ENCODE results near the gene RHOBTB3. TPM values are rescaled to one million over a fixed set of nuclear protein-coding genes. Genes with fewer than 3 reads are reported as not detected.
"Not testable (repeated sequence)": the region's sequence is repeated elsewhere in the genome, so short reads cannot be mapped to it uniquely, and the experiment has no call there.

The RHOBTB3 gene
- polyA plus RNA-seq, 4 donors: 72.5 to 80.2 (median 78.4) TPM

GRCh38 chr5:95836544-95836943 is 105.4 kb downstream of the RHOBTB3 start:
- no peak for DNase-seq (ENCODE audit: low read depth in 4 of 4, low spot score in 3 of 4)

DNA sequence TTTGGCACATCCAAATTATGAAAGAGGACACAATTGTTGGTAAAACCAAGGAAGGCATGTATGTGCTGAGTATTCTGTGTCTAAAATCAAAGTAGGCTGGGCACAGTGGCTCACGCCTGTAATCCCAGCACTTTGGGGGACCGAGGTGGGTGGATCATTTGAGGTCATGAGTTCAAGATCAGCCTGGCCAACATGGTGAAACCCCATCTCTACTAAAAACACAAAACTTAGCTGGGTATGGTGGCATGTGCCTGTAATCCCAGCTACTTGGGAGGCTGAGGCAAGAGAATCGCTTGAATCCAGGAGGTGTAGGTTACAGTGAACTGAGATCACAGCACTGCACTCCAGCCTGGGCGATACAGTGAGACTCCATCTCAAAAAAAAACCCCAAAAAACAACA is 105.8 kb downstream of the RHOBTB3 start:
- not testable (repeated sequence) for DNase-seq (ENCODE audit: low read depth in 4 of 4, low spot score in 3 of 4)

GRCh38 chr5:95837492-95837891 is 106.4 kb downstream of the RHOBTB3 start:
- DNase-seq (ENCODE audit: low read depth in 4 of 4, low spot score in 3 of 4): no peak

DNA sequence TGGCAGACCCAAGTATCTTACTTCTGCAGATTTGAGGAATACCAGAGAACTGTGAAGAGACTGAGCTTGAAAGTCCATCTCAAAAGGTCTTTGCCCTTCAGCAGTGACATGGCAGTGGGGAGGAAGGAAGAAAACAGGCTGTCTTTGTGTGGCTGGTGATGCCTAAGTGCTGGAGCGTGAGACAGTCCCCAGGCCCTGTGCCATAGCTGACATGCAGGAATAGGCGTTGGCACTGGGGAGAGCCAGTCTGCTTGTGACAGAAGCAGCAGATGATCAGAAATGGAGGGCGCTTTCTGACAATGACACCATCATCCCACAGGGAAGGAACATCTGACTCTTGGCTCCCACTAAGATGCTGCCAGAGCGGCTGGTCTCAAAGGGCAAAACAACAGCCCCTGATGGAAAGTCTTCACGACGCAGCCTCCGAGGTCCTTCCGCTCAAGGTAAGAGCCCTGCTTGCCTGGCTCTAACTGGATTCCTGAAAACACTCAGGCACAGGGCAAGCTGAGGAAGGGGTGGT is 106.9 kb downstream of the RHOBTB3 start:
- DNase-seq (ENCODE audit: low read depth in 4 of 4, low spot score in 3 of 4): no peak

DNA sequence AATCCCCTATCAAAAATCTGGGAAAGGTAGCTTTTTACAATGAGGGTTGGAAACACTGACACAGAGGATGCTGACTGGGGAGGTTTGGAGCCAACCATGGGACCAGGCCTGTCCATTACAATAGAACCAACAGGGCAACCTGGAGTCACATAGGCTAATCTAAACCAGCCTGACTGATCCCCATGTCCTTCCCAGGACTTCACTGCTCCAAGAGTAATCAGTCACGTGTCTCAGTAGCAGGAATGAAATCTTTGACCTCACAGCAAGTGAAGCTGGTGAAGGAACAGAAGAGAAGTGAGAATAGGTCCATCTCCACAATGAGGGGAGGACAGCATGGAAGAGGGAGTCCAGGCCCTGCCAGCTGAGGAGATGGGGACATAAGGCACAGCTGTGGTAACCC is 107.4 kb downstream of the RHOBTB3 start:
- no peak for DNase-seq (ENCODE audit: low read depth in 4 of 4, low spot score in 3 of 4)

DNA sequence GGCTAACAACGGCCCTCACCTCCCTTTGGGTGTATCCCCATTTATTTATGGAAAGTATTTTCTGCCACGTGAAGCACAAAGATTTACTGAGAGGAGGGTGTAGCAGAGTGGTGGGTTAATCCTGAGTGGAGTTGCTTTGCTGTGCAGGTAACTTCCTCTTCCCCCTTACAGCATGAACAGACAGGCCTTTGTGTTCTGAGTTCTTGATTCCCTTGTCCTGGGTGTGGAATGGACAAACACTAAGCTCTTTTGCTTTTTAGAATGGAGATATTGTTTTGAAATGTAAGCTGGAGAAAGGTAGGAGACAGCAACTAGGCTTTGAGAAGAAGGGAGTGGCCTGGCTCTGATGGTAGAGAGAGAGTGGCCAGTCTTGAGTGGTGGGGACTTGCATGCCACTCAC is 108.5 kb downstream of the RHOBTB3 start:
- no peak for DNase-seq (ENCODE audit: low read depth in 4 of 4, low spot score in 3 of 4)

DNA sequence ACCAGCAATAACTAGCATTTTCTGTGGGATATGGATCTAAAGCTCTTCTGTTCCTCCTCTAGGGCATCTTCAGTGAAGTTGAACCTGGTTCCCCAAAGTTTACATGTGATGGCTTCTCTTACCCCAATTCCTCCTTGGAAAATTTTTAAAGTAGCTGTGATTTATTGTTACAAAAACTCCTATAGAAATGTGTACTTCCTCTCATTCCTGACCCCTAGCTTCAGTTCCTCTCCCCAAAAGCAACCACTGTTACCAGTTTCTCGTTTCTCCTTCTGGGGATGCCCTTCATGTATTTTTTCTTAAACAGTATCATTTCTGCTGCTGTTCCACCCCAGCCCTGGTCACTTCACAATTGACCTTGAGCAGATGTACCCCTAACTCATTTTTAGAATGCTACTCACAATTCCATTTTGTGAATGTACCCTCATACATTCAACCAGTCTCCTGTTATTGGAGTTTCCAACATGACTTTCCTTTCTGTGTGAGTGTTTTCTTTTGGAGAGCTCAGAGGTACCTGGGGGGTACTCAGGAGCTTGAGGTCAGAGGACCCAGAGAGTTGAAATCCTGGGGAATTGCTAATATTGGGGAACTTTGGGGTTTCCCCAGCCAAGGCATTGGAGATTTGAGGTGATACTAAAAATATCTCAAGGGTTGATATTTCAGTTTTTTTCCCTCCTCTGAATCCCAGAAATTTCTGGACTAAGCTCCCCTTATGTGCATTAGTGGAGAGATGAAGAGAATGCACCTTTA is 110.0 kb downstream of the RHOBTB3 start:
- no peak for DNase-seq (ENCODE audit: low read depth in 4 of 4, low spot score in 3 of 4)

- DNase-seq (ENCODE audit: low read depth in 4 of 4, low spot score in 3 of 4): no peak
Observed at GRCh38 chr5:95841914-95842812, 111.0 kb downstream of the RHOBTB3 start.

DNA sequence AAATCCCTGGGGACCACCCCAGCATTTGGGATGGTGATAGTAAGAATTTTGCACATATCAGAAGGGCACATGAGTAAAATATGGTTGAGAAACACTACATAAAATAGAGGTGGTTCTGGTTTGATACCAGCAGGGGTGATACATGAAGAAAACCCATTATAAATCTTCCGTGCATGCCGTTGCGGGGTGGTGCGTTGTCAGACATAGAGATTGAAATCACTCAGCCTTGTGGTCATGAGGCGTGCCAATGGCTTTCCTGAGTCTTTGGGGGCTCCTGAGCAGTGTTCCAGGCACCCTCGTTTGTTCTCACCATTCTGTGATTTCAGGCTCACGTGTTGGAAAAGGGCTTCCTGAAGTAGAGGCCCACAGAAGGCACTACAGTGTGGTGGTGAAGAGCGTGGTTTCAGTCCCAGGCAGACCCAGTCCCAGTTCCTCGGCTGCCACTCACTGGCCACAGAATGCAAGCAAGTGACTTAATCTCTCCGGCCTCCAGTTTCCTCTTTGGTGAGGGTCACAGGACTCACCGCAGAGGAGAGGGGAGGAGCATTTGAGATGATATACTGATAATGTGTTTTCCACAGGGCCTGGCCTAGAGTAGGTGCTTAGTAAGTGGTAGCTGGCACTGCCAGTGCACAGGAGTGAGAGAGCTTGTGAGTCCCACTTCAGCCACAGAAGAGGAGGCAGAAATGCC is 111.9 kb downstream of the RHOBTB3 start:
- no peak for DNase-seq (ENCODE audit: low read depth in 4 of 4, low spot score in 3 of 4)

- no peak for DNase-seq (ENCODE audit: low read depth in 4 of 4, low spot score in 3 of 4)
Observed at GRCh38 chr5:95843733-95844223, 112.6 kb downstream of the RHOBTB3 start.

- DNase-seq (ENCODE audit: low read depth in 4 of 4, low spot score in 3 of 4): no peak
Observed at GRCh38 chr5:95845391-95845790, 114.3 kb downstream of the RHOBTB3 start.

Other genes with a start within 250 kb of the RHOBTB3 start
- 10 to 100 TPM; 74.9 to 95.9 (median 91.4) TPM for gene SKIC3, start 176.4 kb upstream of the RHOBTB3 start, polyA plus RNA-seq (ENCODE audit: insufficient read length in 4 of 4)
- 10 to 100 TPM; 14.3 to 17.2 (median 16.2) TPM for gene ARSK, start 176.2 kb upstream of the RHOBTB3 start, polyA plus RNA-seq (ENCODE audit: insufficient read length in 4 of 4)
- under 1 TPM in 1 of 4 donors, not detected in 3; 0.04 TPM for gene GPR150, start 111.2 kb upstream of the RHOBTB3 start, polyA plus RNA-seq (ENCODE audit: insufficient read length in 4 of 4)
- gene RFESD, start 84.6 kb upstream of the RHOBTB3 start, polyA plus RNA-seq (ENCODE audit: insufficient read length in 4 of 4): 1 to 10 TPM; 4.4 to 6.3 (median 5.4) TPM
- 1 to 10 TPM; 1.1 to 2.3 (median 1.5) TPM for gene SPATA9, start 48.3 kb upstream of the RHOBTB3 start, polyA plus RNA-seq (ENCODE audit: insufficient read length in 4 of 4)
- 10 to 100 TPM; 56.1 to 69.8 (median 66.8) TPM for gene GLRX, start 91.4 kb downstream of the RHOBTB3 start, polyA plus RNA-seq (ENCODE audit: insufficient read length in 4 of 4)
- gene ELL2, start 230.5 kb downstream of the RHOBTB3 start, polyA plus RNA-seq (ENCODE audit: insufficient read length in 4 of 4): 10 to 100 TPM; 10.1 to 13.1 (median 12.8) TPM

All from right renal pelvis (tissue), 4 donors.